Measurements from ENCODE around the gene PDCD11.

The PDCD11 gene

GRCh38 chr10:103374263-103374662 is 22.2 kb upstream of the PDCD11 start:
- DNase-seq (ENCODE audit: low read depth in 1 of 2, low spot score in 1 of 2) = no peak
- TF ChIP-seq SPI1 (IDR thresholded peaks at IDR 0.05; ENCODE audit: borderline replicate concordance, low read depth) = no peak
- no peak for TF ChIP-seq REST (IDR thresholded peaks at IDR 0.05; ENCODE audit: insufficient replicate concordance, low read depth)
- TF ChIP-seq POLR2AphosphoS5 (IDR thresholded peaks at IDR 0.05; ENCODE audit: low read depth) = no peak
- no peak overlapping the region for H3K27ac ChIP-seq (replicated peaks)
- H3K27me3 ChIP-seq (ENCODE audit: insufficient read depth, poor library complexity, severe bottlenecking) = no peaks in the 10 kb centered on the region
- no peak overlapping the region for H3K4me3 ChIP-seq (replicated peaks; ENCODE audit: insufficient read depth, low read length)

- DNase-seq (ENCODE audit: low read depth in 1 of 2, low spot score in 1 of 2) = no peak
- no peak overlapping the region for H3K27ac ChIP-seq (replicated peaks)
- TF ChIP-seq CTCF (IDR thresholded peaks at IDR 0.05; ENCODE audit: insufficient read depth, low read length) = no peak
- no peak for TF ChIP-seq GABPA (IDR thresholded peaks at IDR 0.05; ENCODE audit: low read depth)
- no peak for TF ChIP-seq REST (IDR thresholded peaks at IDR 0.05; ENCODE audit: insufficient replicate concordance, low read depth)
- TF ChIP-seq SPI1 (IDR thresholded peaks at IDR 0.05; ENCODE audit: borderline replicate concordance, low read depth) = no peak
- no peak for TF ChIP-seq POLR2AphosphoS5 (IDR thresholded peaks at IDR 0.05; ENCODE audit: low read depth)
- H3K4me3 ChIP-seq (replicated peaks; ENCODE audit: insufficient read depth, low read length) = no peak overlapping the region
- no peaks in the 10 kb centered on the region for H3K27me3 ChIP-seq (ENCODE audit: insufficient read depth, poor library complexity, severe bottlenecking)
Measured at GRCh38 chr10:103382769-103383168, 13.7 kb upstream of the PDCD11 start.

DNA sequence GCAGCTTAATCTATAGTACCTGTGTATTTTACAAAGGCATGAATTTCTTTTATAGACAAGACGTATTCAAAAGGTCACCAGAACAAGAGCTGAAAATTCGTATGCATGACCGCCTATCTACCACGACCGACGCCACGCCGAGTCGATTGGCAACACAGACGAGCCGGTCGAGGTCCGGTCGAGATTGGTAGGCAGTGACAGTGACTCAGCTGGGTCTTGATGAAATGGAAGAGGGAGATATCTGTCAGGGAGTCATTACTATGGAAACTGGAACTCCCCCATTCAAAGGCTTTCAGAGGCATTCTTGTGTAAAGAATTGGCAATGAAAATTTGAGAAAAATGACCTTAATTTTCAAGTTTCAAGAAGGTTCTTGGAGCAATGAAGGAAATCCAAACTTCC is 2.2 kb upstream of the PDCD11 start:
- no peak overlapping the region for H3K27ac ChIP-seq (replicated peaks)
- DNase-seq (ENCODE audit: low read depth in 1 of 2, low spot score in 1 of 2) = no peak
- no peaks in the 10 kb centered on the region for H3K27me3 ChIP-seq (ENCODE audit: insufficient read depth, poor library complexity, severe bottlenecking)
- no peak for TF ChIP-seq POLR2AphosphoS5 (IDR thresholded peaks at IDR 0.05; ENCODE audit: low read depth)
- TF ChIP-seq GABPA (IDR thresholded peaks at IDR 0.05; ENCODE audit: low read depth) = no peak
- no peak for TF ChIP-seq REST (IDR thresholded peaks at IDR 0.05; ENCODE audit: insufficient replicate concordance, low read depth)
- TF ChIP-seq SPI1 (IDR thresholded peaks at IDR 0.05; ENCODE audit: borderline replicate concordance, low read depth) = no peak
- TF ChIP-seq CTCF (IDR thresholded peaks at IDR 0.05; ENCODE audit: insufficient read depth, low read length) = no peak
- H3K4me3 ChIP-seq (replicated peaks; ENCODE audit: insufficient read depth, low read length) = no peak overlapping the region

- Histone ChIP-seq H3K4me3 (replicated peaks; ENCODE audit: insufficient read depth, low read length) (peak overlapping the region; percentile 77), H3K27me3 (ENCODE audit: insufficient read depth, poor library complexity, severe bottlenecking) (no peaks in the 10 kb centered on the region), H3K27ac (replicated peaks) (peak overlapping the region; percentile 88)
- DNase-seq (ENCODE audit: low read depth in 1 of 2, low spot score in 1 of 2) = no peak
- TF ChIP-seq CTCF (IDR thresholded peaks at IDR 0.05; ENCODE audit: insufficient read depth, low read length) (no peak), POLR2AphosphoS5 (IDR thresholded peaks at IDR 0.05; ENCODE audit: low read depth) (no peak), GABPA (IDR thresholded peaks at IDR 0.05; ENCODE audit: low read depth) (no peak)
Measured at GRCh38 chr10:103395754-103396066, 716 bp upstream of the PDCD11 start.

All from HL-60 (cell line).